Mesenchymal stem cell (in vitro differentiated cells and primary cell): ENCODE measurements around the gene USF3.
A peak's percentile ranks its signal among the peaks of the same experiment; 100 is the strongest.

ENCODE experiments used
- DNase-seq: peaks from one replicate; pipeline ENCODE4 v3.0.0-alpha.2; 2013
- H2AFZ ChIP-seq: one replicate; pipeline ENCODE4 v1.6.1; 2013; ENCODE audit warnings: low read depth, mild to moderate bottlenecking, control low read depth, inconsistent platforms, low read length, moderate library complexity
- H2AK5ac ChIP-seq: 2 replicates; pipeline ENCODE4 v1.6.1; 2013; ENCODE audit warnings: low read length, moderate library complexity, mild to moderate bottlenecking, inconsistent platforms; ENCODE audit not compliant: severe bottlenecking
- H2BK120ac ChIP-seq: one replicate; pipeline ENCODE4 v1.6.1; 2013; ENCODE audit warnings: low read depth, mild to moderate bottlenecking, inconsistent platforms, low read length, moderate library complexity
- H2BK12ac ChIP-seq, 2 experiments: one replicate each; pipeline ENCODE4 v1.6.1; 2013; ENCODE audit warnings: inconsistent platforms in 2 of 2, low read length in 2 of 2, mild to moderate bottlenecking in 2 of 2, moderate library complexity in 2 of 2, control low read depth in 1 of 2
- H2BK15ac ChIP-seq: one replicate; pipeline ENCODE4 v1.6.1; 2013; ENCODE audit warnings: mild to moderate bottlenecking, low read depth, inconsistent platforms; ENCODE audit not compliant: poor library complexity, severe bottlenecking
- H2BK5ac ChIP-seq: 2 replicates; pipeline ENCODE4 v1.6.1; 2013; ENCODE audit warnings: low read depth, mild to moderate bottlenecking, low read length, control low read depth, inconsistent platforms; ENCODE audit not compliant: poor library complexity, severe bottlenecking
- H3K14ac ChIP-seq, 2 experiments: one replicate each; pipeline ENCODE4 v1.6.1; 2013; ENCODE audit warnings: inconsistent platforms in 2 of 2, low read length in 2 of 2, control low read depth in 1 of 2, mild to moderate bottlenecking in 1 of 2, moderate library complexity in 1 of 2
- H3K18ac ChIP-seq, 2 experiments: one replicate each; pipeline ENCODE4 v1.6.1; 2013; ENCODE audit warnings: inconsistent platforms in 2 of 2, low read length in 2 of 2, control low read depth in 1 of 2, low read depth in 1 of 2, mild to moderate bottlenecking in 1 of 2
- H3K23ac ChIP-seq, 2 experiments: one replicate each; pipeline ENCODE4 v1.6.1; 2013; ENCODE audit warnings: inconsistent platforms in 2 of 2, low read length in 2 of 2, mild to moderate bottlenecking in 2 of 2, moderate library complexity in 2 of 2, control low read depth in 1 of 2
- H3K27ac ChIP-seq: 2 replicates; pipeline ENCODE4 v1.5.1; 2013; ENCODE audit warnings: mild to moderate bottlenecking, moderate library complexity, low read length, control low read depth, inconsistent platforms; ENCODE audit not compliant: poor library complexity, severe bottlenecking
- H3K27me3 ChIP-seq, 2 experiments: 2 replicates each; pipeline versions ENCODE4 v1.6.1 to v1.7.0; 2013; ENCODE audit warnings: low read length in 2 of 2, mild to moderate bottlenecking in 2 of 2, moderate library complexity in 2 of 2, control low read depth in 1 of 2, inconsistent platforms in 1 of 2; ENCODE audit not compliant: control insufficient read depth in 1 of 2, insufficient read depth in 1 of 2
- H3K36me3 ChIP-seq, 2 experiments: 2 replicates each; pipeline versions ENCODE4 v1.6.1 to v1.7.0; 2013; ENCODE audit warnings: low read length in 2 of 2, control low read depth in 1 of 2, inconsistent platforms in 1 of 2, low read depth in 1 of 2, mild to moderate bottlenecking in 1 of 2; ENCODE audit not compliant: insufficient read depth in 2 of 2, control insufficient read depth in 1 of 2
- H3K4ac ChIP-seq, 2 experiments: one replicate each; pipeline ENCODE4 v1.6.1; 2013; ENCODE audit warnings: inconsistent platforms in 2 of 2, low read length in 2 of 2, mild to moderate bottlenecking in 2 of 2, moderate library complexity in 2 of 2, control low read depth in 1 of 2, low read depth in 1 of 2
- H3K4me1 ChIP-seq: 2 replicates; pipeline ENCODE4 v1.6.1; 2013; ENCODE audit warnings: low read depth, low read length, control low read depth; ENCODE audit not compliant: control insufficient read depth, insufficient read depth
- H3K4me2 ChIP-seq: 2 replicates; pipeline ENCODE4 v1.6.1; 2013; ENCODE audit warnings: low read length, mild to moderate bottlenecking, inconsistent platforms; ENCODE audit not compliant: poor library complexity, severe bottlenecking
- H3K4me3 ChIP-seq, 2 experiments: 2 replicates each; pipeline versions ENCODE4 v1.5.1 to v1.7.0; 2013; ENCODE audit warnings: low read length in 2 of 2, mild to moderate bottlenecking in 2 of 2, control low read depth in 1 of 2, low read depth in 1 of 2; ENCODE audit not compliant: insufficient read depth in 1 of 2
- H3K79me1 ChIP-seq: replicated peaks from 2 replicates; pipeline ENCODE4 v1.6.1; 2013; ENCODE audit warnings: mild to moderate bottlenecking, control low read depth, low read length, inconsistent platforms; ENCODE audit not compliant: poor library complexity, severe bottlenecking
- H3K9ac ChIP-seq: 2 replicates; pipeline ENCODE4 v1.7.0; 2013; ENCODE audit warnings: mild to moderate bottlenecking, low read length, moderate library complexity
- H3K9me3 ChIP-seq: 2 replicates; pipeline ENCODE4 v1.7.0; 2013; ENCODE audit warnings: mild to moderate bottlenecking, low read length; ENCODE audit not compliant: control insufficient read depth
- H4K8ac ChIP-seq: one replicate; pipeline ENCODE4 v1.6.1; 2013; ENCODE audit warnings: inconsistent platforms, mild to moderate bottlenecking, low read length, moderate library complexity
- H4K91ac ChIP-seq: one replicate; pipeline ENCODE4 v1.6.1; 2013; ENCODE audit warnings: mild to moderate bottlenecking, low read length, inconsistent platforms
- WGBS: methylation state at CpG from one replicate; pipeline ENCODE4 v1.1.7; 2013; ENCODE audit warnings: mixed read lengths; 5-methylcytosine and 5-hydroxymethylcytosine counted together

USF3 gene

GRCh38 chr3:113695431-113695785 is 1.0 kb downstream of the USF3 start:
- Histone ChIP-seq H3K27ac (peak overlapping the region; percentile 59), H3K18ac (no peak overlapping the region), H2BK12ac (no peak overlapping the region), H3K4me2 (peak overlapping the region; percentile 83), H4K8ac (no peak overlapping the region), H3K23ac (no peak overlapping the region), H3K36me3 (no peaks in the 10 kb centered on the region), H2AFZ (no peak overlapping the region), H3K14ac (no peak overlapping the region), H2BK15ac (no peak overlapping the region), H3K79me1 (peaks cover 35% of the 10 kb centered on the region), H3K27me3 (no peaks in the 10 kb centered on the region), H3K9me3 (no peaks in the 10 kb centered on the region), H3K9ac (peak overlapping the region; percentile 88), H2BK120ac (no peak overlapping the region), H3K4me1 (peaks cover 6% of the 10 kb centered on the region), H2AK5ac (no peak overlapping the region), H3K4ac (no peak overlapping the region), H4K91ac (no peak overlapping the region), H3K4me3 (peak overlapping the region in 1 of 2 experiments; percentile 93), H2BK5ac (no peak overlapping the region)
- 84% methylated on average over 5 of the region's 8 CpGs for WGBS
- no peak for DNase-seq

- Histone ChIP-seq H2BK12ac (no peak overlapping the region), H2BK5ac (no peak overlapping the region), H3K4me2 (no peak overlapping the region), H3K36me3 (no peaks in the 10 kb centered on the region), H2AFZ (no peak overlapping the region), H3K9ac (no peak overlapping the region), H3K9me3 (no peaks in the 10 kb centered on the region), H3K14ac (no peak overlapping the region), H3K4me3 (no peak overlapping the region), H2AK5ac (no peak overlapping the region), H4K8ac (no peak overlapping the region), H3K4me1 (peaks cover 11% of the 10 kb centered on the region), H2BK120ac (no peak overlapping the region), H3K23ac (no peak overlapping the region), H3K18ac (no peak overlapping the region), H4K91ac (no peak overlapping the region), H2BK15ac (no peak overlapping the region), H3K27ac (no peak overlapping the region), H3K4ac (no peak overlapping the region), H3K79me1 (peaks cover 41% of the 10 kb centered on the region), H3K27me3 (no peaks in the 10 kb centered on the region)
- WGBS: 98% methylated on average over 3 of the region's 3 CpGs
- no peak for DNase-seq
Measured at GRCh38 chr3:113690482-113690881, 6.0 kb downstream of the USF3 start.

GRCh38 chr3:113685956-113686721 is 10.3 kb downstream of the USF3 start:
- no peak overlapping the region for H3K4me2 ChIP-seq
- H3K4me1 ChIP-seq: peaks cover 9% of the 10 kb centered on the region
- H3K27ac ChIP-seq: peak overlapping the region; percentile 58
- H3K23ac ChIP-seq: no peak overlapping the region
- H3K9me3 ChIP-seq: no peaks in the 10 kb centered on the region
- H2BK120ac ChIP-seq: no peak overlapping the region
- DNase-seq: peak; percentile 74
- peak overlapping the region in 1 of 2 experiments; percentile 87 for H3K14ac ChIP-seq
- no peaks in the 10 kb centered on the region for H3K27me3 ChIP-seq
- peak overlapping the region; percentile 28 to 85 for H3K18ac ChIP-seq
- peak overlapping the region in 1 of 2 experiments; percentile 4 for H3K4me3 ChIP-seq
- H3K79me1 ChIP-seq: peaks cover 26% of the 10 kb centered on the region
- 94% methylated on average over 1 of the region's 2 CpGs for WGBS
- H3K4ac ChIP-seq: no peak overlapping the region
- peak overlapping the region; percentile 68 for H2BK5ac ChIP-seq
- no peak overlapping the region for H2BK15ac ChIP-seq
- H2AK5ac ChIP-seq: peak overlapping the region; percentile 76
- H3K36me3 ChIP-seq: no peaks in the 10 kb centered on the region
- H4K91ac ChIP-seq: no peak overlapping the region
- no peak overlapping the region for H2AFZ ChIP-seq
- H4K8ac ChIP-seq: no peak overlapping the region
- peak overlapping the region; percentile 38 for H3K9ac ChIP-seq
- peak overlapping the region in 1 of 2 experiments; percentile 75 for H2BK12ac ChIP-seq

DNA sequence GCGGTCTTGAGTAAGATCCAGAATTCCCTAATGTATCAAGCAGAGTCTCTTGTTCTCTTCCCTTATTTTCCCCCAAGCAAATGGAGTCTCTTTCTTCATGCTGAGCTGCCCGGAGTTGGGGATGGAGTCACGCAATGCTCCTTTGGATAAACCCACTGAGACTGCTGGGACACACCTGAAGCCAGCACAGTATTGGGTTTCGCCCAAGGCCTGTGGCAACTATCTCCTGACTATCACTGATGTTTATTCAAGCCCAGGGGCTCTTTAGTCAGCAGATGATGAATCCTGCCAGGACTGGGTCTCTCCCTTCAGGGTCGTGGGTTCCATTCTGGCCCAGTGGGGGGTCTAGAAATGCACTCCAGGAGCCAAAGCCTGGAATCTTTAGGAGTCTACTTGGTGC is 11.3 kb downstream of the USF3 start:
- 86% methylated on average over 5 of the region's 5 CpGs for WGBS
- no peaks in the 10 kb centered on the region for H3K9me3 ChIP-seq
- peaks cover 24% of the 10 kb centered on the region for H3K79me1 ChIP-seq
- no peaks in the 10 kb centered on the region for H3K36me3 ChIP-seq
- no peak overlapping the region for H4K8ac ChIP-seq
- no peak overlapping the region for H3K18ac ChIP-seq
- no peak overlapping the region for H2AK5ac ChIP-seq
- no peak overlapping the region for H2BK15ac ChIP-seq
- no peak overlapping the region for H2AFZ ChIP-seq
- H3K4me3 ChIP-seq: no peak overlapping the region
- H3K14ac ChIP-seq: no peak overlapping the region
- no peak overlapping the region for H3K4me2 ChIP-seq
- no peak overlapping the region for H3K27ac ChIP-seq
- H2BK120ac ChIP-seq: no peak overlapping the region
- no peak overlapping the region for H3K4ac ChIP-seq
- no peak overlapping the region for H3K23ac ChIP-seq
- H3K27me3 ChIP-seq: no peaks in the 10 kb centered on the region
- H3K9ac ChIP-seq: peak overlapping the region; percentile 38
- H3K4me1 ChIP-seq: peaks cover 9% of the 10 kb centered on the region
- no peak for DNase-seq
- no peak overlapping the region for H4K91ac ChIP-seq
- no peak overlapping the region for H2BK5ac ChIP-seq
- H2BK12ac ChIP-seq: no peak overlapping the region
